Measurements from ENCODE around the gene ARL15.
"Not testable (repeated sequence)": the region's sequence is repeated elsewhere in the genome, so short reads cannot be mapped to it uniquely, and the experiment has no call there.

ARL15 gene

GRCh38 chr5:54310433-54311175 is at the start of gene ARL15:
Gene ARL15 (minus strand): TSS chr5:54310573.
- DNase-seq: peak; percentile 97

- no peak for DNase-seq
Observed at GRCh38 chr5:54360089-54360488, 49.7 kb upstream of the ARL15 start.

- no peak for DNase-seq
Observed at GRCh38 chr5:54357408-54358058, 47.2 kb upstream of the ARL15 start.

- not testable (repeated sequence) for DNase-seq
Observed at GRCh38 chr5:54353933-54354564, 43.7 kb upstream of the ARL15 start.

- not testable (repeated sequence) for DNase-seq
Observed at GRCh38 chr5:54352580-54352979, 42.2 kb upstream of the ARL15 start.

GRCh38 chr5:54347221-54347865 is 37.0 kb upstream of the ARL15 start:
- no peak for DNase-seq

GRCh38 chr5:54344653-54345052 is 34.3 kb upstream of the ARL15 start:
- DNase-seq: no peak

- no peak for DNase-seq
Observed at GRCh38 chr5:54341971-54342370, 31.6 kb upstream of the ARL15 start.

GRCh38 chr5:54337523-54337922 is 27.1 kb upstream of the ARL15 start:
- DNase-seq: no peak

- no peak for DNase-seq
Observed at GRCh38 chr5:54332720-54333119, 22.3 kb upstream of the ARL15 start.

GRCh38 chr5:54329731-54330709 is 19.6 kb upstream of the ARL15 start:
- no peak for DNase-seq

GRCh38 chr5:54326662-54327270 is 16.4 kb upstream of the ARL15 start:
- DNase-seq: no peak

GRCh38 chr5:54325610-54326311 is 15.4 kb upstream of the ARL15 start:
- no peak for DNase-seq

- DNase-seq: no peak
Observed at GRCh38 chr5:54325272-54325609, 14.9 kb upstream of the ARL15 start.

GRCh38 chr5:54324651-54325271 is 14.4 kb upstream of the ARL15 start:
- DNase-seq: no peak

GRCh38 chr5:54323495-54323894 is 13.1 kb upstream of the ARL15 start:
- DNase-seq: no peak

- DNase-seq: no peak
Observed at GRCh38 chr5:54320256-54320655, 9.9 kb upstream of the ARL15 start.

- DNase-seq: no peak
Observed at GRCh38 chr5:54317511-54318260, 7.3 kb upstream of the ARL15 start.

GRCh38 chr5:54315736-54316528 is 5.6 kb upstream of the ARL15 start:
- DNase-seq: no peak

Data from stimulated activated CD8-positive, alpha-beta memory T cell treated with anti-CD3 and anti-CD28 coated beads, Interleukin-4, amount 100 ng/mL, for 48 hours (primary cell).